Mammary epithelial cell (primary cell): ENCODE data around the gene UBE2D2.

Experiments used
- CTCF ChIP-seq, 2 donors: IDR thresholded peaks in 1 of 2; conservative IDR thresholded peaks in 1 of 2; 2 replicates each; pipeline ENCODE4 v1.5.1; 2011 to 2012; ENCODE audit warnings: inconsistent platforms in 2 of 2, low read length in 2 of 2, mild to moderate bottlenecking in 2 of 2, control low read depth in 1 of 2, low read depth in 1 of 2; ENCODE audit not compliant: insufficient read depth in 1 of 2; ENCODE audit errors: extremely low read depth in 1 of 2
- EZH2 ChIP-seq: IDR thresholded peaks from 2 replicates; pipeline ENCODE4 v1.6.1; 2012; ENCODE audit warnings: low read length, inconsistent platforms, borderline replicate concordance

- TF ChIP-seq EZH2 = no peak
- no peak for TF ChIP-seq CTCF (conservative IDR thresholded peaks at IDR 0.05 in 1 of 2, IDR thresholded peaks at IDR 0.05 in 1 of 2; ENCODE audit: extremely low read depth in 1 of 2, insufficient read depth in 1 of 2, low read depth in 1 of 2, low read length in 2 of 2)
These were observed 105.4 kb downstream of the UBE2D2 start for GRCh38 chr5:139666551-139666950.
